ENCODE measurements around the gene ZNRF3. TPM values are rescaled to one million over a fixed set of nuclear protein-coding genes. Genes with fewer than 3 reads are reported as not detected.

ZNRF3 gene
- total and polyA plus RNA-seq, 8 donors = 8.8 to 30.4 (median 27.2) TPM

- ATAC-seq = no peak
- H3K27ac ChIP-seq = no peak overlapping the region
- H3K4me3 ChIP-seq = no peak overlapping the region
- DNase-seq = no peak
- H3K9me3 ChIP-seq = no peaks in the 10 kb centered on the region
- peaks cover 3 to 36% of the 10 kb centered on the region in 2 donors for H3K4me1 ChIP-seq
- TF ChIP-seq, protein P1, sequence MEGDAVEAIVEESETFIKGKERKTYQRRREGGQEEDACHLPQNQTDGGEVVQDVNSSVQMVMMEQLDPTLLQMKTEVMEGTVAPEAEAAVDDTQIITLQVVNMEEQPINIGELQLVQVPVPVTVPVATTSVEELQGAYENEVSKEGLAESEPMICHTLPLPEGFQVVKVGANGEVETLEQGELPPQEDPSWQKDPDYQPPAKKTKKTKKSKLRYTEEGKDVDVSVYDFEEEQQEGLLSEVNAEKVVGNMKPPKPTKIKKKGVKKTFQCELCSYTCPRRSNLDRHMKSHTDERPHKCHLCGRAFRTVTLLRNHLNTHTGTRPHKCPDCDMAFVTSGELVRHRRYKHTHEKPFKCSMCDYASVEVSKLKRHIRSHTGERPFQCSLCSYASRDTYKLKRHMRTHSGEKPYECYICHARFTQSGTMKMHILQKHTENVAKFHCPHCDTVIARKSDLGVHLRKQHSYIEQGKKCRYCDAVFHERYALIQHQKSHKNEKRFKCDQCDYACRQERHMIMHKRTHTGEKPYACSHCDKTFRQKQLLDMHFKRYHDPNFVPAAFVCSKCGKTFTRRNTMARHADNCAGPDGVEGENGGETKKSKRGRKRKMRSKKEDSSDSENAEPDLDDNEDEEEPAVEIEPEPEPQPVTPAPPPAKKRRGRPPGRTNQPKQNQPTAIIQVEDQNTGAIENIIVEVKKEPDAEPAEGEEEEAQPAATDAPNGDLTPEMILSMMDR (IDR thresholded peaks at IDR 0.05) = no peak
- no peaks in the 10 kb centered on the region for H3K36me3 ChIP-seq
- peaks cover 0 to 22% of the 10 kb centered on the region in 2 donors for H3K27me3 ChIP-seq
- intact Hi-C loops (cut with DNase I) = no loop called here
Measured at GRCh38 chr22:29078036-29078868, 194.9 kb downstream of the ZNRF3 start.

GRCh38 chr22:29078869-29079207 is 195.5 kb downstream of the ZNRF3 start:
- TF ChIP-seq, protein P1 (IDR thresholded peaks at IDR 0.05) = no peak
- H3K4me1 ChIP-seq = peaks cover 3 to 36% of the 10 kb centered on the region in 2 donors
- no peaks in the 10 kb centered on the region for H3K36me3 ChIP-seq
- H3K4me3 ChIP-seq = no peak overlapping the region
- intact Hi-C loops (cut with DNase I) = no loop called here
- H3K9me3 ChIP-seq = no peaks in the 10 kb centered on the region
- no peak for ATAC-seq
- DNase-seq = no peak
- peaks cover 0 to 16% of the 10 kb centered on the region in 2 donors for H3K27me3 ChIP-seq
- no peak overlapping the region for H3K27ac ChIP-seq

GRCh38 chr22:29079218-29079901 is 196.0 kb downstream of the ZNRF3 start:
- intact Hi-C loops (cut with DNase I) = no loop called here
- peaks cover 0 to 11% of the 10 kb centered on the region in 2 donors for H3K27me3 ChIP-seq
- no peak for ATAC-seq
- peaks cover 3 to 36% of the 10 kb centered on the region in 2 donors for H3K4me1 ChIP-seq
- H3K36me3 ChIP-seq = no peaks in the 10 kb centered on the region
- H3K27ac ChIP-seq = peak overlapping the region; percentile 3 to 7
- H3K9me3 ChIP-seq = no peaks in the 10 kb centered on the region
- no peak for DNase-seq
- TF ChIP-seq, protein P1 (IDR thresholded peaks at IDR 0.05) = no peak
- H3K4me3 ChIP-seq = no peak overlapping the region

DNA sequence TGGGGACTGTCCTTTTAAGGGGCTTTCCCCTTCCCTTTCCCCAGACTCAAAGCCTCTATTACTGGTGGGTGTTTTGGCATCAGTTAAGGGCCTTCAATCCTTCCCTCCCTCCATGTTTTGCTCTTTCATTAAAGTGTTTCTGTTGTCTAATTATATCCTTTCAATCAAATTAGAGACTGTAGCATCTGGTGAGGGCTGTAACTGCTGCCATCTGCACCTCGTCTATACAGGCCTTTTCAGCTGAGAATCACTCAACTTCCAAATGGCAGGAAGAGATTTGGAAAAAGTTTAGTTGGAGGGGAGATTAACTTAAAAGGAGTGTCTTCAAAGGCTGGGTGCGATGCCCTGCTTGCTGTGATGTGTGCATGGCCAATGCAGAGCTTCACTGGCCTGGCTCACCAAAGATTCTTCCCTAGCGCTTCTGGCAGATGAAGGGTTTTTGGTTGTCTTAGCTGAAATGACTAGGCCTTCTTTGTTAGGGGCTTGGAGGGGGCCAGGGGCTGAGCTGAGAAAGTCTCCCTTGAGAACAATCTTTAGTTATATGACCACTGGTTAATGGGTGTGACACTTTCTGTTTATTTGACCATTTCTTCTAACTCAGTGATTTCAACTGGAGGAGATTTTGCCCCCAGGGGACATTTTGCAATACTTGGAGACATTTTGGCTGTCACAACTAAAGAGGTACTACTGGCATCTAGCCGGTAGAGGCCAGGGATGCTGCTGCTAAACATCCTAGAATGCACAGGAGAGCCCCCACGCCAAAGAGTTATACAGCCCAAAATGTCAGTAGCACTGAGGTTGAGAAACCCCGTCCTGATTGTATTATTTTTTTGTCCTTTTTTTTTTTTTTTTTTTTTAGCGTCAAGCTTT is 197.0 kb downstream of the ZNRF3 start:
- Histone ChIP-seq H3K4me1 (peaks cover 3 to 37% of the 10 kb centered on the region in 2 donors), H3K36me3 (no peaks in the 10 kb centered on the region), H3K27ac (peak overlapping the region; percentile 7 to 8), H3K9me3 (no peaks in the 10 kb centered on the region), H3K4me3 (no peak overlapping the region), H3K27me3 (peaks cover 0 to 1% of the 10 kb centered on the region in 2 donors)
- intact Hi-C loops (cut with DNase I) = no loop called here
- ATAC-seq (no peak), DNase-seq (no peak)
- TF ChIP-seq, protein P1 (IDR thresholded peaks at IDR 0.05) = no peak
